B cell (primary cell): ENCODE measurements around the gene SPECC1L. TPM values are rescaled to one million over a fixed set of nuclear protein-coding genes. Genes with fewer than 3 reads are reported as not detected.
A peak's percentile ranks its signal among the peaks of the same experiment; 100 is the strongest.

Experiments used
- ATAC-seq: fragments of 200-7000 bp; cut with Tn5 transposase; one replicate; pipeline ENCODE4 v1.10.0; 2021; ENCODE audit warnings: low read depth, mild to moderate bottlenecking, moderate number of reproducible peaks, moderate library complexity
- CTCF ChIA-PET: fragments of 350-600 bp; sonication (Branson Sonifier 250); formaldehyde crosslinking; loops from one replicate; lab custom pipeline; 2021; ENCODE audit warnings: antibody characterized with exemption, inconsistent platforms; lab: Charles Lee
- POLR2A ChIA-PET: fragments of 350-600 bp; sonication (Branson Sonifier 250); formaldehyde crosslinking; loops from one replicate; lab custom pipeline; 2021; ENCODE audit warnings: antibody characterized with exemption; lab: Charles Lee
- DNase-seq: peaks from one replicate; pipeline ENCODE4 v3.0.0; 2013
- H2AFZ ChIP-seq: 2 replicates; pipeline ENCODE4 v1.6.1; 2012; ENCODE audit warnings: mild to moderate bottlenecking, low read depth, low read length; ENCODE audit not compliant: insufficient read depth, poor library complexity, severe bottlenecking
- H3K27ac ChIP-seq, 2 donors: 1 replicate in 1 of 2; 2 replicates in 1 of 2; pipeline ENCODE4 v1.5.1; 2012 to 2013; ENCODE audit warnings: low read length in 2 of 2, mild to moderate bottlenecking in 2 of 2, moderate library complexity in 1 of 2
- H3K27me3 ChIP-seq, 4 experiments: fragments of 200-600 bp in 1 of 4; sonication (generic) in 1 of 4; replicated peaks in 1 of 4; 1 replicate in 2 of 4; 2 replicates in 2 of 4; pipeline versions ENCODE4 v1.6.1 to v1.7.0; 2013 to 2016; ENCODE audit warnings: low read length in 3 of 4, mild to moderate bottlenecking in 2 of 4, mixed read lengths in 1 of 4, moderate library complexity in 1 of 4; ENCODE audit not compliant: insufficient read depth in 4 of 4, control insufficient read depth in 3 of 4; ENCODE audit errors: control extremely low read depth in 1 of 4
- H3K36me3 ChIP-seq, 2 experiments: replicated peaks in 1 of 2; 1 replicate in 1 of 2; 2 replicates in 1 of 2; pipeline versions ENCODE4 v1.6.1 to v1.7.1; 2013; ENCODE audit warnings: low read length in 1 of 2; ENCODE audit not compliant: insufficient read depth in 2 of 2, control insufficient read depth in 1 of 2; ENCODE audit errors: control extremely low read depth in 1 of 2, extremely low read depth in 1 of 2
- H3K4me1 ChIP-seq, 2 donors: fragments of 200-600 bp in 1 of 2; sonication (generic) in 1 of 2; 1 replicate in 1 of 2; 2 replicates in 1 of 2; pipeline versions ENCODE4 v1.5.1 to v1.6.1; 2013 to 2017; ENCODE audit warnings: low read length in 2 of 2; ENCODE audit not compliant: control insufficient read depth in 2 of 2, insufficient read depth in 2 of 2
- H3K4me2 ChIP-seq: replicated peaks from 2 replicates; pipeline ENCODE3; 2012; ENCODE audit warnings: mild to moderate bottlenecking, low read depth, low read length; ENCODE audit not compliant: poor library complexity, severe bottlenecking
- H3K4me3 ChIP-seq, 5 experiments: fragments of 200-600 bp in 1 of 5; sonication (generic) in 1 of 5; 1 replicate in 3 of 5; 2 replicates in 2 of 5; pipeline versions ENCODE4 v1.5.1 to v1.7.0; 2011 to 2016; ENCODE audit warnings: low read length in 4 of 5, mild to moderate bottlenecking in 4 of 5, low read depth in 2 of 5, control low read depth in 1 of 5, moderate library complexity in 1 of 5; ENCODE audit not compliant: insufficient read depth in 1 of 5; ENCODE audit errors: control extremely low read depth in 1 of 5, extremely low read depth in 1 of 5
- H3K79me2 ChIP-seq: fragments of 200-600 bp; sonication (generic); one replicate; pipeline ENCODE4 v1.6.0; 2016; ENCODE audit warnings: low read length; ENCODE audit not compliant: control insufficient read depth, insufficient read depth
- H3K9ac ChIP-seq: fragments of 200-600 bp; sonication (generic); 2 replicates; pipeline ENCODE4 v1.6.1; 2017; ENCODE audit warnings: mild to moderate bottlenecking, low read length, moderate library complexity
- H3K9me3 ChIP-seq, 3 donors: one replicate each; pipeline versions ENCODE4 v1.6.1 to v1.7.1; 2013; ENCODE audit warnings: low read length in 2 of 3; ENCODE audit not compliant: control insufficient read depth in 2 of 3, insufficient read depth in 1 of 3; ENCODE audit errors: control extremely low read depth in 1 of 3
- H4K20me1 ChIP-seq: 2 replicates; pipeline ENCODE4 v1.6.0; 2012; ENCODE audit warnings: mild to moderate bottlenecking, low read length; ENCODE audit not compliant: insufficient read depth, control insufficient read depth, poor library complexity, severe bottlenecking
- H3K27ac Mint-ChIP-seq: one replicate; pipeline ENCODE4 v1.8.0; 2021; ENCODE audit warnings: mixed read lengths
- H3K27me3 Mint-ChIP-seq: one replicate; pipeline ENCODE4 v1.8.0; 2021; ENCODE audit warnings: mixed read lengths
- H3K4me1 Mint-ChIP-seq: one replicate; pipeline ENCODE4 v1.8.0; 2021; ENCODE audit warnings: mixed read lengths
- H3K4me3 Mint-ChIP-seq: one replicate; pipeline ENCODE4 v1.8.0; 2021; ENCODE audit warnings: mixed read lengths
- H3K9me3 Mint-ChIP-seq: one replicate; pipeline ENCODE4 v1.8.0; 2022; ENCODE audit warnings: mixed read lengths; ENCODE audit not compliant: insufficient read depth
- EZH2 ChIP-seq: IDR thresholded peaks from 2 replicates; pipeline ENCODE4 v1.6.1; 2012; ENCODE audit warnings: borderline replicate concordance, low read depth, mild to moderate bottlenecking, moderate library complexity, low read length; ENCODE audit not compliant: insufficient read depth, poor library complexity, severe bottlenecking
- WGBS: methylation state at CpG from one replicate; pipeline ENCODE4 v1.1.5; 2013; ENCODE audit warnings: missing lambda C conversion rate; ENCODE audit not compliant: insufficient coverage; 5-methylcytosine and 5-hydroxymethylcytosine counted together
- intact Hi-C: fragments of 100-400 bp; cut with micrococcal nuclease; formaldehyde crosslinking; loops from one replicate; pipeline ENCODE4 v1.10.0; 2022
- polyA plus RNA-seq: library from polyadenylated mRNA; depleted of rRNA; stranded (reverse); fragments of >200 nt; gene quantifications from 2 replicates; pipeline ENCODE4 v1.2.3, GENCODE V29; 2012
- total RNA-seq, 2 donors: library from RNA; stranded (reverse); fragments of 120-200 nt in 1 of 2; gene quantifications; 1 replicate in 1 of 2; 2 replicates in 1 of 2; pipeline versions ENCODE4 v1.2.3 to v1.2.4, GENCODE V29; 2013 to 2022
- TF ChIP-seq, protein P1 (sequence below): fragments of 200-600 bp; IDR thresholded peaks from one replicate; pipeline ENCODE4 v1.8.0; 2022; ENCODE audit warnings: antibody characterized with exemption, mild to moderate bottlenecking

SPECC1L gene
- total and polyA plus RNA-seq, 2 donors (not counting 1 experiment from before 2014, with no cell fraction given) = 14.4 to 85.3 TPM

DNA sequence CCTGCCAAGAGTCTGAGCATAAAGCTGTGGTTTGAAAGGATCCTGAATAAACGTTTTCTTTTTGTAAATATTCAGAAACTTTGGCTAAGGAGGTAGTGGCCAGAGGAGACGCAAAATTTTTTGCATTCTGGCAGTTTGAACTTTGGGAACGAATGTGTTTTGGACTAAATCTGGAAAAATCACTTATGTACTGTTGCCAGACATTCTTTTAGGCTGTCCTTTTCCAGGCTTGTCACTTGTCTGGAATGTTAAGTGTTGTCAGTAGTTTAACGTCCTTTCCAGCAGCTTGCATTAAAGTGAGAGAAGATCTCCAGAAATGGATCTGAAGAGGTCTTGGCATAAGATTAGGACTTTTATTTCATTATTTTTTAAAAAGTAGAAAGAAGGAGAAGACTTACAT is 18.5 kb downstream of the SPECC1L start:
- DNase-seq (no peak), ATAC-seq (no peak)
- H3K9me3 Mint-ChIP-seq = no peaks in the 10 kb centered on the region
- Histone ChIP-seq H3K27ac (no peak overlapping the region), H3K9ac (no peak overlapping the region), H2AFZ (no peak overlapping the region), H3K9me3 (no peaks in the 10 kb centered on the region), H3K79me2 (peaks cover 76% of the 10 kb centered on the region), H4K20me1 (peaks cover 35% of the 10 kb centered on the region), H3K4me3 (no peak overlapping the region), H3K36me3 (peaks cover 0 to 4% of the 10 kb centered on the region in 2 experiments), H3K4me2 (no peak overlapping the region), H3K27me3 (no peaks in the 10 kb centered on the region), H3K4me1 (peaks cover 10 to 18% of the 10 kb centered on the region in 2 donors)
- TF ChIP-seq EZH2 = no peak
- H3K4me1 Mint-ChIP-seq = peaks cover 52% of the 10 kb centered on the region
- no peak overlapping the region for H3K27ac Mint-ChIP-seq
- no peak overlapping the region for H3K4me3 Mint-ChIP-seq
- no peaks in the 10 kb centered on the region for H3K27me3 Mint-ChIP-seq
- intact Hi-C loops = no loop called here
- ChIA-PET CTCF (no interaction called here), POLR2A (interaction anchor here (0.6 kb wide), 1 partner anchor 271 kb away, joined by 3 read pairs; no protein-coding TSS in a partner anchor)
- WGBS = 84% methylated on average over 4 of the region's 4 CpGs

DNA sequence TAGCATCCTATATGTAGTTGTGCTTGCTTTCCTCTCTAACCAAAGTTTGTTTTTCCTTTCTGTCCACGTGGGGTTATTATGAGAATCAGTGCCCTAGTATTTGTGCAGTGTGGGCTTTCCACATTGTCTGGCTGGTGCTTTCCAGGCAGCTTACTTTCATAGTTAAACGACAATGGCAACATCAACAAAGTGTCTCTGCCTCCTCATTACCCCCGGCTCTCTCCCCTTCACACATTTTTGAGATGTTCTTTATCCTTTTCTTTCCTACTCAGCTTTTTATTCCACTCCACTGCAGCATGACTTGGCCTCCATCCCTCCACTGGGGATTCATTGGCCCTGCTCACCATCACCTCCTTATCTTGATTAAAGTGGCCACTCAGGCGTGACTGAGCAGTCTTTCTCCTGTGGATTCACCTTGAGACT is 19.1 kb downstream of the SPECC1L start:
- no peak overlapping the region for H3K4me3 ChIP-seq
- CTCF ChIA-PET = no interaction called here

More for the DNA sequence above, 19.1 kb downstream of the SPECC1L start:
- peaks cover 10 to 18% of the 10 kb centered on the region in 2 donors for H3K4me1 ChIP-seq
- H3K36me3 ChIP-seq = peaks cover 0 to 4% of the 10 kb centered on the region in 2 experiments
- peaks cover 49% of the 10 kb centered on the region for H3K4me1 Mint-ChIP-seq
- DNase-seq = no peak
- H3K4me3 Mint-ChIP-seq = no peak overlapping the region
- H3K27me3 ChIP-seq = no peaks in the 10 kb centered on the region
- WGBS = 88% methylated on average over 2 of the region's 4 CpGs
- peaks cover 71% of the 10 kb centered on the region for H3K79me2 ChIP-seq
- no peak overlapping the region for H2AFZ ChIP-seq
- H3K27ac Mint-ChIP-seq = no peak overlapping the region
- peak overlapping the region in 1 of 2 donors; percentile 7 for H3K27ac ChIP-seq
- H3K27me3 Mint-ChIP-seq = no peaks in the 10 kb centered on the region
- no peak for ATAC-seq
- intact Hi-C loops = no loop called here
- H3K4me2 ChIP-seq = peak overlapping the region; percentile 1
- peaks cover 31% of the 10 kb centered on the region for H4K20me1 ChIP-seq
- H3K9ac ChIP-seq = no peak overlapping the region
- POLR2A ChIA-PET = interaction anchor here (0.6 kb wide), 1 partner anchor 272 kb away, joined by 3 read pairs; no protein-coding TSS in a partner anchor
- H3K9me3 ChIP-seq = no peaks in the 10 kb centered on the region
- TF ChIP-seq, protein P1, sequence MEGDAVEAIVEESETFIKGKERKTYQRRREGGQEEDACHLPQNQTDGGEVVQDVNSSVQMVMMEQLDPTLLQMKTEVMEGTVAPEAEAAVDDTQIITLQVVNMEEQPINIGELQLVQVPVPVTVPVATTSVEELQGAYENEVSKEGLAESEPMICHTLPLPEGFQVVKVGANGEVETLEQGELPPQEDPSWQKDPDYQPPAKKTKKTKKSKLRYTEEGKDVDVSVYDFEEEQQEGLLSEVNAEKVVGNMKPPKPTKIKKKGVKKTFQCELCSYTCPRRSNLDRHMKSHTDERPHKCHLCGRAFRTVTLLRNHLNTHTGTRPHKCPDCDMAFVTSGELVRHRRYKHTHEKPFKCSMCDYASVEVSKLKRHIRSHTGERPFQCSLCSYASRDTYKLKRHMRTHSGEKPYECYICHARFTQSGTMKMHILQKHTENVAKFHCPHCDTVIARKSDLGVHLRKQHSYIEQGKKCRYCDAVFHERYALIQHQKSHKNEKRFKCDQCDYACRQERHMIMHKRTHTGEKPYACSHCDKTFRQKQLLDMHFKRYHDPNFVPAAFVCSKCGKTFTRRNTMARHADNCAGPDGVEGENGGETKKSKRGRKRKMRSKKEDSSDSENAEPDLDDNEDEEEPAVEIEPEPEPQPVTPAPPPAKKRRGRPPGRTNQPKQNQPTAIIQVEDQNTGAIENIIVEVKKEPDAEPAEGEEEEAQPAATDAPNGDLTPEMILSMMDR = no peak
- no peak for TF ChIP-seq EZH2
- no peaks in the 10 kb centered on the region for H3K9me3 Mint-ChIP-seq
